NCI-H146 treated with DMSO at 0.1 percent for 48 hours (cell line): Measurements from ENCODE around the gene UBA1.

Experiments
- DNase-seq: peaks from one replicate; lab custom pipeline; 2025; ENCODE audit not compliant: unreplicated experiment; lab: John Stamatoyannopoulos, UW

The UBA1 gene

GRCh38 chrX:47187106-47187677, 6.4 kb upstream of the UBA1 start:
- DNase-seq = no peak

- no peak for DNase-seq
Observed at GRCh38 chrX:47189906-47190305, 3.7 kb upstream of the UBA1 start.

- peak; percentile 84 for DNase-seq
Observed at GRCh38 chrX:47190445-47191269, 3.0 kb upstream of the UBA1 start.

GRCh38 chrX:47191331-47191730, 2.3 kb upstream of the UBA1 start:
- DNase-seq = peak; percentile 54

GRCh38 chrX:47191806-47192401, 1.7 kb upstream of the UBA1 start:
- no peak for DNase-seq

GRCh38 chrX:47194194-47194787, 662 bp downstream of the UBA1 start:
- no peak for DNase-seq

GRCh38 chrX:47196098-47196497, 2.5 kb downstream of the UBA1 start:
- no peak for DNase-seq

GRCh38 chrX:47197526-47197925, 3.9 kb downstream of the UBA1 start:
- DNase-seq = no peak

GRCh38 chrX:47198026-47198686, 4.5 kb downstream of the UBA1 start:
- DNase-seq = no peak

GRCh38 chrX:47198687-47199080, 5.1 kb downstream of the UBA1 start:
- DNase-seq = no peak

GRCh38 chrX:47199286-47199685, 5.7 kb downstream of the UBA1 start:
- no peak for DNase-seq

GRCh38 chrX:47200385-47201150, 6.9 kb downstream of the UBA1 start:
- no peak for DNase-seq

GRCh38 chrX:47201345-47201944, 7.8 kb downstream of the UBA1 start:
- no peak for DNase-seq

- no peak for DNase-seq
Observed at GRCh38 chrX:47202316-47202715, 8.7 kb downstream of the UBA1 start.

- DNase-seq = no peak
Observed at GRCh38 chrX:47202877-47203276, 9.2 kb downstream of the UBA1 start.

GRCh38 chrX:47204970-47205369, 11.3 kb downstream of the UBA1 start:
- no peak for DNase-seq

- DNase-seq = no peak
Observed at GRCh38 chrX:47206316-47206715, 12.7 kb downstream of the UBA1 start.

- DNase-seq = no peak
Observed at GRCh38 chrX:47208108-47208507, 14.5 kb downstream of the UBA1 start.

- no peak for DNase-seq
Observed at GRCh38 chrX:47209508-47210238, 16.0 kb downstream of the UBA1 start.
